MM.1S (cell line): ENCODE results near the gene ZCCHC12.

Experiments used
- EZH2phosphoT487 ChIP-seq: fragments of 300-600 bp; sonication (generic); IDR thresholded peaks from 2 replicates; pipeline ENCODE4 v1.6.1; 2018; ENCODE audit warnings: antibody characterized with exemption, low read length
- TF ChIP-seq, protein P1 (sequence below): fragments of 300-600 bp; sonication (generic); IDR thresholded peaks from 2 replicates; pipeline ENCODE4 v1.5.1; 2016; ENCODE audit warnings: antibody characterized with exemption, low read length, mixed read lengths

DNA sequence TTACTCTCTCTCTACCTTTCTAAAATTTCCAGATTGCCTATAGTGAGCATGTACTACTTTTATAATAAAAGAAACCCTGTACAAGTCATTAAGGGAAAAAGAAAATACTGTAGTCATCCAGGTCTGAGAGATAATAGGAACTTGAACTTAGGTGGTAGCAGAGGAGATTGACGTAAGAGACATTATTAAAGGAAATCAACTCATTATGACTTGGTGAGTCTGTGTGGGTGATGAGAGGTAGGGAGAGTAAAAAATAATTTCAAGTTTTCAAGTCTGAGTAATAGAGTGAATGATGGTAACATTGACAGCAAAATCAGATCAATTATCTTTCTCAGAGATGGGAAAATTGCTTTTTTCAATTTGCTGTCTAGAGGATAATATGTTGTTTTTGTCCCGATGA lies 44.0 kb upstream of the ZCCHC12 start:
- no peak for TF ChIP-seq EZH2phosphoT487
- TF ChIP-seq, protein P1, sequence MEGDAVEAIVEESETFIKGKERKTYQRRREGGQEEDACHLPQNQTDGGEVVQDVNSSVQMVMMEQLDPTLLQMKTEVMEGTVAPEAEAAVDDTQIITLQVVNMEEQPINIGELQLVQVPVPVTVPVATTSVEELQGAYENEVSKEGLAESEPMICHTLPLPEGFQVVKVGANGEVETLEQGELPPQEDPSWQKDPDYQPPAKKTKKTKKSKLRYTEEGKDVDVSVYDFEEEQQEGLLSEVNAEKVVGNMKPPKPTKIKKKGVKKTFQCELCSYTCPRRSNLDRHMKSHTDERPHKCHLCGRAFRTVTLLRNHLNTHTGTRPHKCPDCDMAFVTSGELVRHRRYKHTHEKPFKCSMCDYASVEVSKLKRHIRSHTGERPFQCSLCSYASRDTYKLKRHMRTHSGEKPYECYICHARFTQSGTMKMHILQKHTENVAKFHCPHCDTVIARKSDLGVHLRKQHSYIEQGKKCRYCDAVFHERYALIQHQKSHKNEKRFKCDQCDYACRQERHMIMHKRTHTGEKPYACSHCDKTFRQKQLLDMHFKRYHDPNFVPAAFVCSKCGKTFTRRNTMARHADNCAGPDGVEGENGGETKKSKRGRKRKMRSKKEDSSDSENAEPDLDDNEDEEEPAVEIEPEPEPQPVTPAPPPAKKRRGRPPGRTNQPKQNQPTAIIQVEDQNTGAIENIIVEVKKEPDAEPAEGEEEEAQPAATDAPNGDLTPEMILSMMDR = no peak
